IPS-NIHi7 (cell line): ENCODE results near the gene KHDC4.
A peak's percentile ranks its signal among the peaks of the same experiment; 100 is the strongest.

Source experiments
- DNase-seq: peaks from one replicate; pipeline ENCODE4 v3.0.0; 2012; ENCODE audit warnings: mixed read lengths; ENCODE audit errors: extremely low spot score

KHDC4 gene

GRCh38 chr1:155969377-155969791, 35.2 kb upstream of the KHDC4 start:
- DNase-seq = no peak

DNA sequence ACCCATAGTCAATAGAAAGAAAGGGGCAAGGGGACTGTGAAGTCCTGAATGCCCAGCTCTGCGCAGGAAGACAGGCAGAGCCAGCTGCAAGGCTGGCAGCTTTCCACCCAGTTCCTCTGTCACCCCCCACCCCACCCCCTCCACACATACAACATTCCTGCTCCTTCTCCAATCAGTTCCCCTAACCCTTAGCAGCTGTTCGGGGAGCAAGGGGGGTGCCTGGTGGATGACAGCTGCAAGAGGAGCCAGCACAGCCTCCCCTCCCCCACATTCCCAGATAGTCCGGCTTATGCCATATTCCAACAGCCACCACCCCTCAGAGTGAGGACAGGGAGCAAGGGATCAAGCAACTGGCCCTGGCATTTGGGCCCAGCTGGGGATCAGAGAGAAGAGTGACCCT, 34.5 kb upstream of the KHDC4 start:
- no peak for DNase-seq

GRCh38 chr1:155968051-155968400, 33.8 kb upstream of the KHDC4 start:
- DNase-seq = no peak

DNA sequence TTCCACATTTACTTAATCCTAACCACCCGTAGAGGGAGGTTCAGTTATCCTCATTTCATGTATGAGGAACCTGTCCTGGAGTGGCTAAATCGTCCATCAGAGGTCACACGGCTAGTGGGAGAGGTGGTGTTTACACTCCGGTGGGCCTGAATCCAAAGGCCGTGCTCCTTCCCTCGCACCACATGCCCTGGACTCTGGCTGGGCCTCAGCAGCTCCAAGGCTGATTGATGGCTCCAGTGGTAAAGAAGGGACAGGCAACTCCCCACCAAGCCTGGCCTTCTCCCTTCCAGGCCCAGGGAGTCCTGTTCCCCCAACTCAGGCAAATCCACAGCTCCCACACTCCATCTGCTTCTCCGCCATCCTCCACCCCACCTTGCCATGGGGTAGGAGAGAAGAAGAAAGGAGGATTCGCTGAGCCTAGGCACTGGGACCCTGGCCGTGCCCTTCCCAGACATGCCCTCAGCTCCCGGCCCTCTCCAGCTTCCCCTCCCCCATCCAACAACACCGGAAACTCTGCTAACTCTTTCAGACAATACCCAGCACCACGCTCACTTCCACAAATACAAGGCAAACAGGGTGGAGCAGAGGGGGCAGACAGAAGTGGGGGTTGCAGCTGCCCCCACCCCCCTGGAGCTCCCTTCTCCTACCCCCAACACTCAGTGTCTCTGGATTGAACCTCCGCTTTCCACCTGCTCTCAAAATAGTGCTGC, 33.3 kb upstream of the KHDC4 start:
- DNase-seq = no peak

GRCh38 chr1:155966750-155967149, 32.5 kb upstream of the KHDC4 start:
- DNase-seq = no peak

- DNase-seq = peak; percentile 57
Observed at GRCh38 chr1:155966135-155966534, 31.9 kb upstream of the KHDC4 start.

- no peak for DNase-seq
Observed at GRCh38 chr1:155964193-155964592, 30.0 kb upstream of the KHDC4 start.

DNA sequence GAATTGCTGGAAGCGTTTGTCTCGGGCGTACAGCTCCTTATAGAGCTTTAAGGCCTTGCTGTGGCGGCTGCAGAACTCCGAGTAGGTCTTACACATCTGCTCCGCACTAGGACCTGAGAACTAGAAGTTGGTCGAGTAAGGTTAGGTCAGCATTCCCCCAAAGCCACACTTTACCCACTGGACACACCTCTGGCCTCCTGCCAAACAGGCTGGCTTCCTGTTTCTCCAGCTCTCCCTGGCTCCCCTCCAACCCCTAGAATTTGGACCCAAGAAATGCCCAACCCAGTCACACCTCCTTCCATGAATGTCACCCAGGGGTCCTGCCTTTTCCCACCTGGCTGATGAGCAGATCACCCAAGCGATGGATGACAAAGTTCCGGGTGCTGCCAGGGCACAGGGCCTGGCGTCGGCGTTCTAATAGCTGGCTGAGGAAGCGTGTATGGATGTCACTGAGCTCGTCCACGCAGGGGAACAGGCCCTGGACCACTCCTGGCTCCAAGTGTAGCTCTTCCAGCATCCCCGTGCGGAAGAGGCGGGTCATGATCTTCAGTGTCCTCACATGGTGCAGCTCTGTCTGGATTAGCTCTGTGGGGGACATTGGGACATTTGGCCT, 28.5 kb upstream of the KHDC4 start:
- no peak for DNase-seq

- peak; percentile 52 for DNase-seq
Observed at GRCh38 chr1:155961937-155962336, 27.7 kb upstream of the KHDC4 start.

- DNase-seq = no peak
Observed at GRCh38 chr1:155960081-155960745, 26.0 kb upstream of the KHDC4 start.

GRCh38 chr1:155957411-155957915, 23.2 kb upstream of the KHDC4 start:
- DNase-seq = no peak

- DNase-seq = no peak
Observed at GRCh38 chr1:155954645-155955044, 20.4 kb upstream of the KHDC4 start.

DNA sequence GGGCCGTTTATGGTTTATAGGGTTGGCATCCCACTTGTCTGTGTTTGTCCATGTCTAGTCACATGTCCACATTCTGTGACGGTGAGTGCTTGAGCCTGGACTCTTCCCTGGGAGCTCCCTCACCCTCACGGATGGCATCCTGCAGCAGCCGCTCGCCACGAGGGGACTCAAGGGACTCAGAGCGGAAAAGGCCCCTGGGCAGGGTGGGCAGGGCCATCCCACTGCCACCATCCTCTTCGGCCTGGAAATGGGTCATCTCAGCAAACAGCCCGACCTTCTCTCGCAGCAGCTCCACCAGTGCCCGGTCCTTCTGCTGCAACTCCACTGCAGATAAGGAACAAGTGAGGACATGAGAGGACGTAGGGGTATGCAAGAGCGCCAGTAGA, 18.3 kb upstream of the KHDC4 start:
- no peak for DNase-seq

- no peak for DNase-seq
Observed at GRCh38 chr1:155951753-155952504, 17.7 kb upstream of the KHDC4 start.

GRCh38 chr1:155950829-155951228, 16.6 kb upstream of the KHDC4 start:
- no peak for DNase-seq

DNA sequence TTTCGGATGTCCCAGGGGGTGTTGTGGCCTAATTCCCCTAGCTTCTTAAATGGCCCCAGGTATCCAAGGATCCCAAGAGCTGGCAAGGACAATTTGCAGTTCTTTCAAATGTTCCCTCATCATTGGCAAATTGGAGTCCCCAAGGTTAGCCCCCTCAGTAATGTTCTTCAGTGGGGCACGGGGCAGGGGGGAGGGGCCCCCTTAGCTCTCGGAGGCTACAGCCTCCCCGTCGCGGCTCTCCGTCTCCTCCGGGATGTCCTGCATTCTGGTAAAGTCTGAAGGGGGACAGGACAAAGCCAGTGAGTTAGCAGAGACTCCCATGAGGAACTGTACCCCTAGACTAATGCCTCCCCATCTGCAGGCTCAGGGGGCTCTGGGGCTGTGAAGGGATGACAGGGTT, 13.5 kb upstream of the KHDC4 start:
- DNase-seq = no peak

DNA sequence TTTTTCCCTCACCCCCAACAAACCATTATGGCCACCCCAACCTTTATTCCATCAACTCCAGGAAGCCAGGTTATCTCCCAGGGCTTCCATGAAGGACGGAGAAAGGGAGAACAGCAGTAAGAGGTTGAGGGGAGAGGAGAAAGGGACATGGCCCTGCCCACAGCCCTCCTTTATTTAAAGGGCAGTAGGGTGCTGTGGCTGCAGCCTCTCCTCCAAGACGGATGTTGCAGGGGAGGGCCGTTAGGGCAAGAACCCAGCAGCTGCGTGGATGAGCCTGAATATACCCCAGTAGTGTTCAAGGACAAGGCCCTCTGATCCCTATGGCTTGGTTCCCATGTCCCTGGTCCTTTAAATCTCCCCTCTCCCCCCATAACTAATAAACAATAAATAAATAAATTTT, 13.1 kb upstream of the KHDC4 start:
- no peak for DNase-seq

- no peak for DNase-seq
Observed at GRCh38 chr1:155946633-155947219, 12.5 kb upstream of the KHDC4 start.

DNA sequence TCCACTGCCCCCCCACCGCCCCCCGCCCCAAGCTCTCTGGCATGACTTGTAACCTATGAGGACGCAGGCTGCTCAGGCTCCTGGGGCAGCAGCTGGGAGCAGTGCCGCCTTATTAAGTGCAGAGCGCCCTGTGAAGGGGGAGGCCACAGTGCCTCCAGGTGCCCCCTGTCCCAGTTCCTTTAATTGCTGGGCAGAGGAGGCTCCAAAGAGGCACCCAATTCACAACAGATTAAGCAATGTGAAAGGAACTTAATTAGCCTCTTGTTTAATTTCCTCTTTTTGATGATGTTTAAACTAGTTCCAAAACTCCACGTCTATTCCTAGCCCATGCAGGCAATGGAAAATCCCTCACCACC, 10.2 kb upstream of the KHDC4 start:
- DNase-seq = no peak

- no peak for DNase-seq
Observed at GRCh38 chr1:155942578-155943141, 8.4 kb upstream of the KHDC4 start.

DNA sequence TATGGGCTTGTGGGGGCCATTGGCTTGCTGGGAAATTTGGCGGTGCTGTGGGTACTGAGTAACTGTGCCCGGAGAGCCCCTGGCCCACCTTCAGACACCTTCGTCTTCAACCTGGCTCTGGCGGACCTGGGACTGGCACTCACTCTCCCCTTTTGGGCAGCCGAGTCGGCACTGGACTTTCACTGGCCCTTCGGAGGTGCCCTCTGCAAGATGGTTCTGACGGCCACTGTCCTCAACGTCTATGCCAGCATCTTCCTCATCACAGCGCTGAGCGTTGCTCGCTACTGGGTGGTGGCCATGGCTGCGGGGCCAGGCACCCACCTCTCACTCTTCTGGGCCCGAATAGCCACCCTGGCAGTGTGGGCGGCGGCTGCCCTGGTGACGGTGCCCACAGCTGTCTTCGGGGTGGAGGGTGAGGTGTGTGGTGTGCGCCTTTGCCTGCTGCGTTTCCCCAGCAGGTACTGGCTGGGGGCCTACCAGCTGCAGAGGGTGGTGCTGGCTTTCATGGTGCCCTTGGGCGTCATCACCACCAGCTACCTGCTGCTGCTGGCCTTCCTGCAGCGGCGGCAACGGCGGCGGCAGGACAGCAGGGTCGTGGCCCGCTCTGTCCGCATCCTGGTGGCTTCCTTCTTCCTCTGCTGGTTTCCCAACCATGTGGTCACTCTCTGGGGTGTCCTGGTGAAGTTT, 7.8 kb upstream of the KHDC4 start:
- no peak for DNase-seq
